SK-N-MC (cell line): Measurements from ENCODE around the gene NEK6.

Source experiments
- DNase-seq: peaks from one replicate; pipeline ENCODE4 v3.0.0-alpha.2; 2011; ENCODE audit warnings: low read depth, low spot score
- H3K27ac ChIP-seq: fragments of 200-600 bp; sonication (generic); 2 replicates; pipeline ENCODE4 v1.5.1; 2016; ENCODE audit warnings: mixed run types
- H3K36me3 ChIP-seq: fragments of 200-600 bp; sonication (generic); 2 replicates; pipeline ENCODE4 v1.6.1; 2017; ENCODE audit warnings: antibody characterized with exemption, low read length, mixed read lengths; ENCODE audit not compliant: insufficient read depth
- H3K4me3 ChIP-seq: fragments of 200-600 bp; sonication (generic); 2 replicates; pipeline ENCODE4 v1.5.1; 2016
- H3K9ac ChIP-seq: fragments of 200-600 bp; sonication (generic); 2 replicates; pipeline ENCODE4 v1.8.0; 2017; ENCODE audit warnings: mixed run types, mixed read lengths; ENCODE audit not compliant: insufficient read length
- H3K9me3 ChIP-seq: fragments of 200-600 bp; sonication (generic); 2 replicates; pipeline ENCODE4 v1.6.1; 2017; ENCODE audit warnings: low read depth, mild to moderate bottlenecking, antibody characterized with exemption, low read length, moderate library complexity, mixed read lengths
- EZH2 ChIP-seq: fragments of 200-600 bp; sonication (generic); IDR thresholded peaks from one replicate; pipeline ENCODE4 v1.6.1; 2017; ENCODE audit warnings: antibody characterized with exemption
- FOXP2 ChIP-seq: optimal IDR thresholded peaks from 2 replicates; pipeline ENCODE3; 2011; ENCODE audit warnings: mild to moderate bottlenecking, moderate library complexity; ENCODE audit not compliant: insufficient read depth; ENCODE audit errors: extremely low read length, control extremely low read depth
- POLR2AphosphoS5 ChIP-seq: IDR thresholded peaks from 2 replicates; pipeline ENCODE4 v1.6.1; 2012; ENCODE audit warnings: mild to moderate bottlenecking, low read depth, low read length, borderline replicate concordance

Gene NEK6

DNA sequence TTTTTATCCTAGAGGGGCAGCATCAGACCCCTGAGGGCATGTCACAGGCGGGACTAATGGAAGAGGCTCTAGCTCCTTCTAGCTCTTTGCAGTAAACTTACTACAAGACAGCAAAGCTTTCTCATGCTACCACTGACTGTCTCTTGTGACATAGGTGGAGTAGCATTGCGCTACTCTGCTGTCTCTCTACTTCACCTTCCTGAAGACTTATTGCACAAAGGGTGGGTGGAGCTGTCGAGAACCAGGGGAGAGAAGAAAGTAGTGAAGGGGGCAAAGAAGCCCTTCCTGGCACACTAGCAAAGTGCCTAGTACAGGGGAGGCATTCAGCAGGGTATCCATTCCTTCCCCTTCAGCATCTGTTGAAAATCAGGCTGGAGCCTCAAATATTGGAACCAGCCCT lies 36.1 kb upstream of the NEK6 start:
- Histone ChIP-seq H3K4me3 (no peak overlapping the region), H3K9ac (no peak overlapping the region), H3K36me3 (no peaks in the 10 kb centered on the region), H3K9me3 (no peaks in the 10 kb centered on the region), H3K27ac (no peak overlapping the region)
- no peak for DNase-seq
- TF ChIP-seq FOXP2 (no peak), POLR2AphosphoS5 (no peak), EZH2 (no peak)

DNA sequence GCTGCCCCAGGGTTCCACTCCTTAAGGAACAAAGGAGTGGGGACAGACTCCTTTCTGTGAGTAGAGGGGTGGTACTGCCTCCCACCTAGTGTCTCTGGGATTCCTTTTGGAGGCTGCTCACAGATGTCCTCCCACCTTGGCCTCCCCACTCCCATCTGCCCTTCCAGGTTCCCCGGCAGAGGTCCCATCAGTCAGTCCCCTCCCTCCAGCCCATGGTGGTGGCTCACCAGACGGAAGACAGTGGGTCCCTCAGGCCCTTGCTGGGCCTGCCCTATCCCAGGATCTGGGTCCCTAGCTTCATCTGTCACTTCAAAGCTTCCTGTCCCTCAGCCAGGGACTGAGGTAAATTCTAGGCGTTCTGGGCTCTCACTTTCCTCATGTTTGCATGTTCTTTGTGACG lies 35.6 kb upstream of the NEK6 start:
- Histone ChIP-seq H3K36me3 (no peaks in the 10 kb centered on the region), H3K9me3 (no peaks in the 10 kb centered on the region), H3K4me3 (no peak overlapping the region), H3K9ac (no peak overlapping the region), H3K27ac (no peak overlapping the region)
- TF ChIP-seq EZH2: no peak
- no peak for TF ChIP-seq POLR2AphosphoS5
- DNase-seq: no peak

DNA sequence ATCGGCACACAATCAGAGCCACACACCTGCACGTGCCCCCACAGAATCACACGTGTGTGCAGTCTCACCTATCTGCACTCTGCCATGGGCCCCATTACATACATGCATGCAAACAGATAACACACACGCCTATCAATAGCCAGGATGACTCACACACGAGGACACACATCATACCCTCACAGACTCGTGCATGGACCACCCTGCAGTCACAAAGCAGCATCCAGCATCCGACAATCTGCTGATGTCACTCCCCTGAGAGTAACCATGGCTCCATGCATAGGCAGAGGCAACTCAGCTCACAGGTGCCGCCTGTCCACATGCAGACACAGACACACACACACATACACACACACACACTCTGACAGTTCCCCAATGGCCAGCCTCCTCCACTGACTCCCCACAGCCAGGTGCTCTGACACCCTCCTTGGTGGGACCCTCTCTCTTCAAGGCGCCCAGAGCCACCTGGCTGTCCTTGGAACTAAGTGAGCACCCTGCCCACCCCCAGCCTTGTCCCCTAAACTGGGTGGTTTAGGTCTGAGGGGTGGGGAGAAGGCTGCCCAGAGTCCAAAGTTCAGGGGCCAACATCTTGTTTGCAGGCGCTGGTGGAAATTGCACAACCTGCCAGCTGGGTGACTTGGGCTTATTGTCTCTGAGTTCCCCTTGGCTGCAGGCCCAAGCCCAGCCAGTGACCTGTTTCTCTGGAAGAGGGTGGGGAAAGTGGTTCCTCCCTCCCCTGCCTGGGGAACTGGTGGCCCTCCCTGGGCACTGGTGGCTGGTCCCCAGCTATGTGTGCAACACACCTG lies 34.6 kb upstream of the NEK6 start:
- Histone ChIP-seq H3K9me3 (no peaks in the 10 kb centered on the region), H3K4me3 (no peak overlapping the region), H3K36me3 (no peaks in the 10 kb centered on the region), H3K9ac (no peak overlapping the region), H3K27ac (no peak overlapping the region)
- DNase-seq: no peak
- TF ChIP-seq POLR2AphosphoS5: no peak
- TF ChIP-seq FOXP2: no peak
- no peak for TF ChIP-seq EZH2

DNA sequence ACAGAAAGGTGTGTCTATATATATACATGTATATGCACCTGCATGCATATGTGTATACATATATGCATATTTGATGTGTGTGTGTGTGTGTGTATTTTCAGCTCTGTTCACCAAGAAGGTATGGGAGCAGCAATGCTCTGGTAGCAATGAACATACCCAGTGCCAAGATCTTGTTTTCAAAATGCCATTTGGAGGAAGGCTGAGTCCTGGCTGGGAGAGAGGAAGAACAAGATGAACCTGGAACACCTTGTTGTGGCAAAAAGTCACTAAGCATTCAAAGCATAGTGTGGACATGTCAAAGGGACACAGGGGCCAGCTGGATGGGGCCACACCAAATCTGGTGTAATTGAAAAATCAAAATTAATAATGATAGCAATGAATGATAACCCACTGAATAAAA lies 31.8 kb upstream of the NEK6 start:
- no peaks in the 10 kb centered on the region for H3K36me3 ChIP-seq
- H3K4me3 ChIP-seq: no peak overlapping the region
- DNase-seq: no peak
- TF ChIP-seq FOXP2 (no peak), POLR2AphosphoS5 (no peak), EZH2 (no peak)
- H3K9ac ChIP-seq: no peak overlapping the region
- H3K27ac ChIP-seq: no peak overlapping the region
- no peaks in the 10 kb centered on the region for H3K9me3 ChIP-seq

DNA sequence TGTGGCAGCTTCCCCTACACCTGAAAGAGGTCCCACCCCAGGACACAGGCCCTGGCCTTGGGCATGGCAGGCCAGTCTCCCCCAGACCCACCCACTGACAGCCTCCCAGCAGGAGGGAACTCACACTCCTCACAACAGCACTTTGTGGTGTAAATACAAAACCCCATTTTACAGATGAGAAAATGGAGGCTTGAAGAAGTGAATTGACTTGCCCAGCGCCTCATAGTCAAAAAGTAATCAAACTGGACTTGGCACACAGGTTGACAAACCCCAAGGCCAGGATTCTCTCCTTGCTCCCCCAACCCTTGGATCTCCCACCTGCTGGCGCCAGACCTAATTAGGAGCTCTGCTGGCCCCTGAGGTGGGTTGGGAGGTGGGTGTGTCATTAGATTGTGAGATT lies 29.2 kb upstream of the NEK6 start:
- DNase-seq: no peak
- no peak overlapping the region for H3K9ac ChIP-seq
- no peaks in the 10 kb centered on the region for H3K9me3 ChIP-seq
- no peak for TF ChIP-seq POLR2AphosphoS5
- no peak for TF ChIP-seq EZH2
- no peak overlapping the region for H3K27ac ChIP-seq
- H3K4me3 ChIP-seq: no peak overlapping the region
- H3K36me3 ChIP-seq: no peaks in the 10 kb centered on the region

DNA sequence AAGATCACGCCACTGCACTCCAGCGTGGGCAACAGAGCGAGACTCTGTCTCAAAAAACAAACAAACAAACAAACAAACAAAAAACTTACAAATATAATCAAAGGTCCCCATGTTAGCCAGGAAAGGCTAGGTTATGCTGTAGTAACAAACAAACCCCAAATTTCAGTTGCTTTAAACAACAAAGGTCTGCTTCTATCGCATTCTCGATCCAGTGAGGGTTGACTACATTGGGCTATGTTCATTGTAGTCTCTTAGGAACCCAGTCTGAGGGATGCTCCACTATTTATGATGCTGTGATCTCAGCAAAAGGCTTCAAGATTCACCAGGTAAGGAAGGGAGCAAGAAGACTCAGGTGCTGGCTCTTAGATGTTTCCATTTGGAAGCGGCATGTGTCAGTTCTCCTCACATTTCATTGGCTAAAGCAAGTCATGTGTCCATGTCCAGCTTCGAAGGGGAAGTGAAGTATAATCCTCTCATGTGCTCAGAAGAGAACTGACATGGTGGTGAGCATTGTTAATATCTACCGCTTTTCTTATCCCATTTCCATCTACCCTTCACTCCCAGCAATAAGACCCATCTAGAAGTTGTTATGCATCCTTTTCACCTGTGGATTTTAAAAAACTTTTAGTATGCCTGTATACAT lies 26.5 kb upstream of the NEK6 start:
- Histone ChIP-seq H3K27ac (no peak overlapping the region), H3K4me3 (no peak overlapping the region), H3K9ac (no peak overlapping the region), H3K36me3 (no peaks in the 10 kb centered on the region), H3K9me3 (no peaks in the 10 kb centered on the region)
- TF ChIP-seq FOXP2 (no peak), EZH2 (no peak), POLR2AphosphoS5 (no peak)
- DNase-seq: no peak

DNA sequence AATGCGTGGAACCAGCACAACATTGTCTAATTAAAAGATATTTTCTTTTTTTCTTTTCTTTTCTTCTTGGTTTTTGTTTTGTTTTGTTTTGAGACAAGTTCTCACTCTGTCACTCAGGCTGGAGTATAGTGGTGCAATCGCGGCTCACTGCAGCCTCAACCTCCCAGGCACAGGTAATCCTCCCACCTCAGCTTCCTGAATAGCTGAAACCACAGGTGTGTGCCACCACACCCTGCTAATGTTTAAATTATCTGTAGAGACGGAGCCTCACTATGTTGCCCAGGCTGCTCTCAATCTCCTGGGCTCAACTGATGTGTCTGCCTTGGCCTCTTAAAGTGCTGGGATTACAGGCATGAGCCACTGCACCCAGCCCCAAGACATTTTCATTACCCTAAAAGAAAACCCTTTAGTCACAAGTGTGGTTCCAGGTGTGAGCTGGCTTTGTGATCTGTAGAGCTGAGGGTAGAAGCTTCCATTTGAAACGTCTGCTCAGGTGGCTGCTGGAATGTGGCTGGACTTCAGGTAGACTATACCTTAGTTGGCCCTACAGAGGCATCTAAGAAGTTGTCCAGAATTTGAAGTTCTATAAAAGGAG lies 19.1 kb upstream of the NEK6 start:
- no peak overlapping the region for H3K27ac ChIP-seq
- DNase-seq: no peak
- TF ChIP-seq FOXP2: no peak
- no peak for TF ChIP-seq POLR2AphosphoS5
- TF ChIP-seq EZH2: no peak
- no peak overlapping the region for H3K9ac ChIP-seq
- no peaks in the 10 kb centered on the region for H3K9me3 ChIP-seq
- no peaks in the 10 kb centered on the region for H3K36me3 ChIP-seq
- H3K4me3 ChIP-seq: no peak overlapping the region

DNA sequence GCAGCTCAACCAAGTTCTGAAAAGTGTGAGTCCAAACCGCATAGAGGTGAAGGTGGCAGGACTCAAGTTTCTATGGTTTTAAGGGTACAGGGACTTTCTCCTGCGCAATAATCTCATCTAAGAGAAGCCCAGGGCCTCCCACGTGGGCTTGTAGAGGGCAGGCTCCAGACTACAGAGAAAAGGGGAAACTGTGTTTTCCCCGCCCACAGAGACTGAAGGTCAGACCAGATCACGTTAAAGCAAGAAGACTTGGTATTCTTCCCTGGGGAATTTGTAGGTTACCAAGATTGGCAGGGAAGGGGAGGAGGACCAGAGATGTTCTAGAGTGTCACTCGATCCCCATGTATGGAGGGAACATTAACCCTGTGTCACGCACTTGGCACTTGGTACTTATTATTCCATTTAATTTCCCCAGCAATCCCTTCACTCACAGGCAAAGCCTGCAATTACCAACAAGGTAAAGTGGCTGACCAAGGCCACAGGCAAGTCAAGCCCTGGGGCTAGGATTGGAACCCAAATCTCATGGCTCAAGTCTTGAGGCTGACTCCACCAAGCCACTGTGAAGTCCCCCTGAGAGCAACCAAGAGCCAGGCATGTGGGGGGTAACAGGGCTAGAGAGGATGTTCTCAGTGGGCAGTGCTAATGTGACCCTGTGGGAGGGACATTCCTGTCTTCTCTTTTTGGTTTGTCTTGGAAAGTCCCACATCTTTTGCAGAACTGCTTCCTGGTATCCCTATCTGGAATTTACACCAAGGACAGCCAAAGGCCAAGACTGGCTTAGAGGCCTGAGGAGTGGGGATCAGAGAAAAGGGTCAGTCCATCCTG lies 18.3 kb upstream of the NEK6 start:
- H3K36me3 ChIP-seq: no peaks in the 10 kb centered on the region
- no peak overlapping the region for H3K9ac ChIP-seq
- no peak overlapping the region for H3K4me3 ChIP-seq
- no peak for DNase-seq
- H3K9me3 ChIP-seq: no peaks in the 10 kb centered on the region
- no peak overlapping the region for H3K27ac ChIP-seq
- TF ChIP-seq POLR2AphosphoS5 (no peak), FOXP2 (no peak), EZH2 (no peak)
